ENCODE data around the gene ADAMTS16. TPM values are rescaled to one million over a fixed set of nuclear protein-coding genes. Genes with fewer than 3 reads are reported as not detected.

Gene ADAMTS16
- total RNA-seq, 2 experiments from 2014 or later: not detected

GRCh38 chr5:5179597-5179996 is 39.5 kb downstream of the ADAMTS16 start:
- ChIA-PET POLR2A (no interaction called here), CTCF (no interaction called here)
- Mint-ChIP-seq H3K4me3 (no peak overlapping the region), H3K36me3 (no peaks in the 10 kb centered on the region), H3K4me1 (ENCODE audit: low read depth) (no peaks in the 10 kb centered on the region), H3K9me3 (no peaks in the 10 kb centered on the region), H3K27me3 (peaks cover 6% of the 10 kb centered on the region), H3K27ac (no peak overlapping the region)
- intact Hi-C loops (cut with micrococcal nuclease): no loop called here
- DNase-seq: no peak

GRCh38 chr5:5181650-5182324 is 41.7 kb downstream of the ADAMTS16 start:
- intact Hi-C loops (cut with micrococcal nuclease): no loop called here
- H3K36me3 Mint-ChIP-seq: no peaks in the 10 kb centered on the region
- peaks cover 6% of the 10 kb centered on the region for H3K27me3 Mint-ChIP-seq
- no peaks in the 10 kb centered on the region for H3K9me3 Mint-ChIP-seq
- ChIA-PET POLR2A (no interaction called here), CTCF (no interaction called here)
- H3K4me1 Mint-ChIP-seq (ENCODE audit: low read depth): no peaks in the 10 kb centered on the region
- H3K4me3 Mint-ChIP-seq: no peak overlapping the region
- DNase-seq: no peak
- no peak overlapping the region for H3K27ac Mint-ChIP-seq

DNA sequence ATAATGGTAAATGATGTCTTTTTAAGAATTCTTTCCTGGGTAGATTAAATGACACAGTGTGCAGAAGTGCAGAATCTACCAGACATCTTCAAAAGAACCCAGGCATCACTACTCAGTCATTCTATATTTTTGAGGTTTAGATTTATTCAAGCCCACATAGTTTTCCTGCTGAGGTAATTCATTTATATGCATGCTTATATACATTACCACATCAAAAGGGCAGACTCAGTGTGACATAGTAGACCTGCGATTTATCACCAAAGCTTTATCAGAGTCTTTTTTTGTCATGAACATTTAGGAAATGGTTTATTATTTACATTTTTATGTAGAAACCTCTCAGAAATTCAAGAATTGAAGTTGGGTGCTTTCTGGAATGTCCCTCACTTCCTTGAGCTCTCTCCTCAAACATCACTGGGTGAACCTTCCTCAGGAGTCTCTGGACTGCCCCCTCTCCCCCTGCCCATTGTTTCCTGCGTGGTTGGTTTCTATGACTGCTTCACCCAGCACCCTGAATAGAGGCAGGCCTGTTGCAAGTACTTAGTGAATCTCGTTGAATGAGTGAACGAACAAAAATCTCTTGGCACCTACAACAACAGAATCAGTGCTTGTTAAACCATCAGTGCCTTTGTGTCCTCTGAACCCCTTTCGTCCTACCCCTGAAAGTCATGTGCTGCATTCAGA is 42.5 kb downstream of the ADAMTS16 start:
- DNase-seq: no peak
- no peaks in the 10 kb centered on the region for H3K9me3 Mint-ChIP-seq
- peaks cover 6% of the 10 kb centered on the region for H3K27me3 Mint-ChIP-seq
- H3K4me3 Mint-ChIP-seq: no peak overlapping the region
- intact Hi-C loops (cut with micrococcal nuclease): no loop called here
- H3K4me1 Mint-ChIP-seq (ENCODE audit: low read depth): no peaks in the 10 kb centered on the region
- no peaks in the 10 kb centered on the region for H3K36me3 Mint-ChIP-seq
- no peak overlapping the region for H3K27ac Mint-ChIP-seq
- ChIA-PET POLR2A (no interaction called here), CTCF (no interaction called here)

DNA sequence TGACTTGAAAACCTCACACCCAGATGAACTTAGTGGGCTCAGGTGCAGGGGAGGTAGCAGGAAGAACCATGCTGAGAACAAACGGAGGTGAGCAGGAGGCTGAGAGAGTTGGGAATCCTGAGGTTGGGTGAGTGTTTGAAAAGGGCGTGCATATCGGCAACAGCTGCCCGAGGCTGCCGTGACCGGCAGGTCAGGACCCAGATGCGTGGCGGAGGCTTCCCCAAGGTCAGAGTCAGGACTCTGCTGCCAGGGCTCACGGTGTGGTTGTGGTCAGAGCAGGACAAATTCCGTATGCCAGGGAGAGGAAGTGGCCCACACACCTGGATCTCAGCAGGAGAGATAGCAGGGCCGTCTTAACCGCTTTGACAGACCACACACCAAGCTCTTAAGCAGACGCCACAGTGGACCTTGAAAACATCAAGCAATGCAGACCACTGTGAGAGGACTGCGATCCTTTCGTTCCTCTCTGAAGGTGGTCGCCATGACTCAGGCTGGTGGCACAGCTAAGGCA is 43.1 kb downstream of the ADAMTS16 start:
- ChIA-PET CTCF (no interaction called here), POLR2A (no interaction called here)
- H3K4me1 Mint-ChIP-seq (ENCODE audit: low read depth): no peaks in the 10 kb centered on the region
- peaks cover 4% of the 10 kb centered on the region for H3K27me3 Mint-ChIP-seq
- H3K36me3 Mint-ChIP-seq: no peaks in the 10 kb centered on the region
- intact Hi-C loops (cut with micrococcal nuclease): no loop called here
- H3K9me3 Mint-ChIP-seq: no peaks in the 10 kb centered on the region
- no peak for DNase-seq
- H3K4me3 Mint-ChIP-seq: no peak overlapping the region
- no peak overlapping the region for H3K27ac Mint-ChIP-seq

GRCh38 chr5:5183933-5184332 is 43.8 kb downstream of the ADAMTS16 start:
- peaks cover 4% of the 10 kb centered on the region for H3K27me3 Mint-ChIP-seq
- DNase-seq: no peak
- ChIA-PET CTCF (no interaction called here), POLR2A (no interaction called here)
- no peaks in the 10 kb centered on the region for H3K4me1 Mint-ChIP-seq (ENCODE audit: low read depth)
- intact Hi-C loops (cut with micrococcal nuclease): no loop called here
- H3K9me3 Mint-ChIP-seq: no peaks in the 10 kb centered on the region
- no peak overlapping the region for H3K4me3 Mint-ChIP-seq
- H3K36me3 Mint-ChIP-seq: no peaks in the 10 kb centered on the region
- H3K27ac Mint-ChIP-seq: no peak overlapping the region

DNA sequence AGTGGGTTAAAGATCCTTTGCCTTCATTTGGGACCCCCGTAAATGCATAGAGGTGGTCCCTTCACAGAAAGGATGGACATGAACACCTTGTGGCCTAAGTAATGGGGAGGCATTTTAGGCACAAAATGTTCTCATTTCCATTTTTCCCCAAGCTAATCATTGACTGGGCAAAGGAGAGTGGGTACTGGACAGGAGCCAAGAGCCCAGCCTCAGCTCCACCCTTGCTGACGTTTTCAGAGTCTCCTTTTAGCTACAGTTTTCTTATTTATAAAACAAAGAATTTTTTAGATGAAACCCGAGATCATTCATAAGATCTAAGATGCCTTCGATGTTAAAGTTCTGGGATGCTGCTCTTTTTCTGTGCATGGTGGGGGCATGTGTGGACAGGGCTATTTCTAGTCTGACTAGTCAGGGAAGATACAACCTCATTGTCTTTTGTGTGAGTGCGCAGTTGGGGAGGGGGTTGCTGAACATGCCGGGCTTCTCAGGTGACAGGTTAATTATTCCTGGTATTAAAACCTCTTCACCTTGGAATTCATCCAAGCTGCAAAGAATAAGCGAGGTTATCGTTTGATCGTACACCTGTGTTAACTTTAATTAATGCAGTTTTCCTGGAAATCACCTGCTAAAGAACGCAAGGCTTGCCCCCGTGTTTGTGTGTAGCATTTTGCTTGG is 48.4 kb downstream of the ADAMTS16 start:
- Mint-ChIP-seq H3K27me3 (peaks cover 2% of the 10 kb centered on the region), H3K4me1 (ENCODE audit: low read depth) (no peaks in the 10 kb centered on the region), H3K9me3 (no peaks in the 10 kb centered on the region), H3K36me3 (no peaks in the 10 kb centered on the region), H3K27ac (no peak overlapping the region), H3K4me3 (no peak overlapping the region)
- no peak for DNase-seq
- POLR2A ChIA-PET: no interaction called here
- intact Hi-C loops (cut with micrococcal nuclease): no loop called here
- CTCF ChIA-PET: no interaction called here

GRCh38 chr5:5189051-5189430 is 48.9 kb downstream of the ADAMTS16 start:
- CTCF ChIA-PET: no interaction called here
- H3K4me3 Mint-ChIP-seq: no peak overlapping the region

DNA sequence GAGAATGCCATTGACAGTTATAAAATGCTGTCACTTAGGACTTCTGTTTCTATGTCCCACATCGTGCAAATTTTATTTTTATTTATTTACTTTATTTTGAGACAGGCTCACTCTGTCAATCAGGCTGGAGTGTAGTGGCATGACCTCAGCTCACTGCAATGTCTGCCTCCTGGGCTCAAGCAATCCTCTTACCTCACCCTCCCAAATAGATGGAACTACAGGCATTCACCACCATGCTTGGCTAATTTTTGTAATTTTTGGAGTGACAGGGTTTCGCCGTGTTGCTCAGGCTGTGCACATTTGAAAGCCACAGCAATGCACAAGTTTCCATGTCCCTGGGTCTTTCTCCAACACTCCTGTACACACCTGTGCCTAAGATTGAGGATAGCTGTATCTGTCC is 51.8 kb downstream of the ADAMTS16 start:
- POLR2A ChIA-PET: no interaction called here

More at GRCh38 chr5:5189051-5189430, 48.9 kb downstream of the ADAMTS16 start:
- DNase-seq: no peak
- no peaks in the 10 kb centered on the region for H3K36me3 Mint-ChIP-seq
- H3K9me3 Mint-ChIP-seq: no peaks in the 10 kb centered on the region
- intact Hi-C loops (cut with micrococcal nuclease): no loop called here
- POLR2A ChIA-PET: no interaction called here
- no peaks in the 10 kb centered on the region for H3K4me1 Mint-ChIP-seq (ENCODE audit: low read depth)
- H3K27me3 Mint-ChIP-seq: peaks cover 2% of the 10 kb centered on the region
- H3K27ac Mint-ChIP-seq: no peak overlapping the region

DNA sequence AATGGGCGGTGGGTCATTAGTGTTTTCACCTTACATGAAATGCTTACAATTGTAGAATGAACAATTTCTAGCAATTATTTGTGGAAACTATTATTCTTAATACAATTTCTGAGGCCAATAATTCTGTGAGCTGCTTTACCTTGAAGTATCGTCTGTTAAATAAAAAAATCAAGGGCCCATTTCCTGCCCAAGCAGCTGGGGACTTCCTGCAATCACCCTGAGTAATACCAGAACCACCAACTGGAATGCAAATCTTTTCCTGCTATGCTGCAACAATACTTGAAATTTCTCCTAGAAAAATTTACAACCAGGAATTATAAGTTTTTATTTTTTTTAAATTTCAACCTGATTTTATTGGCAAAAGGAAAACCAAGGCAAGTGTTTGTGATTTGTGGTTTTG is 52.6 kb downstream of the ADAMTS16 start:
- H3K27ac Mint-ChIP-seq: no peak overlapping the region
- intact Hi-C loops (cut with micrococcal nuclease): no loop called here
- no peak overlapping the region for H3K4me3 Mint-ChIP-seq
- no peaks in the 10 kb centered on the region for H3K9me3 Mint-ChIP-seq
- ChIA-PET POLR2A (interaction anchor here (0.5 kb wide), 1 partner anchor 13 kb away, joined by 4 read pairs; no protein-coding TSS in a partner anchor), CTCF (no interaction called here)
- no peak for DNase-seq
- no peaks in the 10 kb centered on the region for H3K4me1 Mint-ChIP-seq (ENCODE audit: low read depth)
- peaks cover 2% of the 10 kb centered on the region for H3K27me3 Mint-ChIP-seq
- H3K36me3 Mint-ChIP-seq: no peaks in the 10 kb centered on the region

More for the DNA sequence above, 51.8 kb downstream of the ADAMTS16 start:
- Mint-ChIP-seq H3K27me3 (peaks cover 2% of the 10 kb centered on the region), H3K27ac (no peak overlapping the region), H3K4me3 (no peak overlapping the region), H3K4me1 (ENCODE audit: low read depth) (no peaks in the 10 kb centered on the region), H3K9me3 (no peaks in the 10 kb centered on the region), H3K36me3 (no peaks in the 10 kb centered on the region)
- intact Hi-C loops (cut with micrococcal nuclease): no loop called here
- no peak for DNase-seq
- CTCF ChIA-PET: no interaction called here

GRCh38 chr5:5195128-5195918 is 55.2 kb downstream of the ADAMTS16 start:
- intact Hi-C loops (cut with micrococcal nuclease): no loop called here
- no peaks in the 10 kb centered on the region for H3K9me3 Mint-ChIP-seq

GRCh38 chr5:5198135-5198534 is 58.0 kb downstream of the ADAMTS16 start:
- DNase-seq: no peak
- Mint-ChIP-seq H3K9me3 (no peaks in the 10 kb centered on the region), H3K4me3 (no peak overlapping the region), H3K36me3 (no peaks in the 10 kb centered on the region), H3K27me3 (no peaks in the 10 kb centered on the region), H3K4me1 (ENCODE audit: low read depth) (no peaks in the 10 kb centered on the region), H3K27ac (no peak overlapping the region)
- intact Hi-C loops (cut with micrococcal nuclease): no loop called here
- ChIA-PET CTCF (no interaction called here), POLR2A (no interaction called here)

More at GRCh38 chr5:5195128-5195918, 55.2 kb downstream of the ADAMTS16 start:
- POLR2A ChIA-PET: no interaction called here
- Mint-ChIP-seq H3K4me3 (no peak overlapping the region), H3K27me3 (peaks cover 2% of the 10 kb centered on the region), H3K36me3 (no peaks in the 10 kb centered on the region), H3K4me1 (ENCODE audit: low read depth) (no peaks in the 10 kb centered on the region), H3K27ac (no peak overlapping the region)
- CTCF ChIA-PET: no interaction called here
- DNase-seq: no peak

GRCh38 chr5:5198815-5199214 is 58.7 kb downstream of the ADAMTS16 start:
- H3K4me1 Mint-ChIP-seq (ENCODE audit: low read depth): no peaks in the 10 kb centered on the region
- H3K9me3 Mint-ChIP-seq: no peaks in the 10 kb centered on the region
- POLR2A ChIA-PET: no interaction called here
- H3K27ac Mint-ChIP-seq: no peak overlapping the region
- CTCF ChIA-PET: no interaction called here
- DNase-seq: no peak
- no peaks in the 10 kb centered on the region for H3K27me3 Mint-ChIP-seq
- H3K4me3 Mint-ChIP-seq: no peak overlapping the region
- no peaks in the 10 kb centered on the region for H3K36me3 Mint-ChIP-seq
- intact Hi-C loops (cut with micrococcal nuclease): no loop called here

Measured in activated CD4-positive, alpha-beta memory T cell treated with anti-CD3 and anti-CD28 coated beads for 36 hours (primary cell).